HCT116 (cell line): Measurements from ENCODE around the gene ATP6V1G1. TPM values are rescaled to one million over a fixed set of nuclear protein-coding genes. Genes with fewer than 3 reads are reported as not detected.

Source experiments
- ATAC-seq: fragments of 200-7000 bp; cut with Tn5 transposase; 2 replicates; pipeline ENCODE4 v1.9.1; 2020; ENCODE audit warnings: mild to moderate bottlenecking, moderate library complexity
- BruUV-seq: library from RNA; stranded (reverse); fragments of 400-500 nt; replicated peaks from 2 replicates; lab custom pipeline; 2021; lab: Mats Ljungman, UMichigan
- CTCF ChIA-PET: fragments of 300-600 bp; sonication (Branson Sonifier 250); formaldehyde crosslinking; loops from one replicate; lab custom pipeline; 2021; ENCODE audit warnings: antibody characterized with exemption; lab: Charles Lee
- POLR2A ChIA-PET: fragments of 300-600, 350-600 bp; sonication (Branson Sonifier 250); formaldehyde crosslinking; loops from one replicate; lab custom pipeline; 2021; ENCODE audit warnings: antibody characterized with exemption; lab: Charles Lee
- RAD21 ChIA-PET, 2 experiments: fragments of 300-600 bp; sonication (Branson Sonifier 250); formaldehyde crosslinking; loops; one replicate each; lab custom pipeline; 2023; ENCODE audit warnings: low total read pairs in 2 of 2; ENCODE audit not compliant: uncharacterized antibody in 2 of 2, unreplicated experiment in 2 of 2, low non-redundant PET in 1 of 2; lab: Charles Lee
- DNase-seq: peaks from one replicate; pipeline ENCODE4 v3.0.0-alpha.2; 2010; ENCODE audit warnings: low read depth, low spot score
- H2AFZ ChIP-seq: fragments of 200-600 bp; shearing (Covaris generic), sonication (generic); 2 replicates; pipeline ENCODE4 v1.6.1; 2017; ENCODE audit warnings: low read depth, mixed run types, mixed read lengths, antibody characterized with exemption, low read length; ENCODE audit not compliant: poor library complexity, severe bottlenecking
- H3K27ac ChIP-seq: 2 replicates; pipeline ENCODE4 v1.5.1; 2012; ENCODE audit warnings: low read depth, low read length
- H3K27me3 ChIP-seq: fragments of 200-600 bp; sonication (generic); 2 replicates; pipeline ENCODE4 v1.6.1; 2016; ENCODE audit warnings: mixed run types, low read length, mixed read lengths; ENCODE audit not compliant: insufficient read depth
- H3K36me3 ChIP-seq, 2 experiments: fragments of 200-500 bp in 1 of 2; fragments of 200-600 bp in 1 of 2; sonication (Bioruptor generic) in 1 of 2; sonication (generic) in 1 of 2; 2 replicates each; pipeline versions ENCODE4 v1.5.1 to v1.6.1; 2014 to 2016; ENCODE audit warnings: low read length in 2 of 2, inconsistent platforms in 1 of 2, mixed read lengths in 1 of 2, mixed run types in 1 of 2; ENCODE audit not compliant: insufficient read depth in 2 of 2, control insufficient read depth in 1 of 2
- H3K4me1 ChIP-seq, 2 experiments: fragments of 200-600 bp in 1 of 2; sonication (generic) in 1 of 2; 2 replicates each; pipeline versions ENCODE4 v1.5.1 to v1.6.1; 2012 to 2017; ENCODE audit warnings: low read length in 2 of 2, inconsistent platforms in 1 of 2, mild to moderate bottlenecking in 1 of 2, mixed read lengths in 1 of 2, mixed run types in 1 of 2, moderate library complexity in 1 of 2; ENCODE audit not compliant: insufficient read depth in 2 of 2, control insufficient read depth in 1 of 2
- H3K4me2 ChIP-seq: fragments of 200-600 bp; sonication (generic); 2 replicates; pipeline ENCODE4 v1.6.1; 2017; ENCODE audit warnings: mixed run types, low read length, mixed read lengths
- H3K4me3 ChIP-seq, 2 experiments: fragments of 200-600 bp in 1 of 2; sonication (generic) in 1 of 2; replicated peaks in 1 of 2; 2 replicates each; pipeline ENCODE4 v1.5.1; 2011 to 2016; ENCODE audit warnings: low read length in 2 of 2, control low read depth in 1 of 2, low read depth in 1 of 2, mild to moderate bottlenecking in 1 of 2, mixed read lengths in 1 of 2, mixed run types in 1 of 2
- H3K79me2 ChIP-seq: fragments of 200-600 bp; sonication (generic); 2 replicates; pipeline ENCODE4 v1.6.1; 2017; ENCODE audit warnings: mild to moderate bottlenecking, mixed run types, low read length, moderate library complexity, mixed read lengths; ENCODE audit not compliant: insufficient read depth
- H3K9ac ChIP-seq: fragments of 200-600 bp; sonication (generic); 2 replicates; pipeline ENCODE4 v1.6.1; 2016; ENCODE audit warnings: low read length, mixed read lengths
- H3K9me2 ChIP-seq: fragments of 200-600 bp; sonication (generic), shearing (Covaris generic); 2 replicates; pipeline ENCODE4 v1.6.1; 2017; ENCODE audit warnings: mixed run types, mild to moderate bottlenecking, moderate library complexity; ENCODE audit not compliant: insufficient read depth
- H3K9me3 ChIP-seq, 2 experiments: fragments of 200-500 bp in 1 of 2; fragments of 200-600 bp in 1 of 2; sonication (Bioruptor generic) in 1 of 2; sonication (generic) in 1 of 2; 2 replicates each; pipeline ENCODE4 v1.6.1; 2014 to 2017; ENCODE audit warnings: low read length in 2 of 2, mixed read lengths in 2 of 2, inconsistent platforms in 1 of 2, low read depth in 1 of 2, mild to moderate bottlenecking in 1 of 2, mixed run types in 1 of 2, moderate library complexity in 1 of 2; ENCODE audit not compliant: control insufficient read depth in 1 of 2, insufficient read depth in 1 of 2
- H4K20me1 ChIP-seq: fragments of 200-600 bp; sonication (generic), shearing (Covaris generic); 2 replicates; pipeline ENCODE4 v1.6.1; 2017; ENCODE audit warnings: mixed run types, mild to moderate bottlenecking, moderate library complexity; ENCODE audit not compliant: insufficient read depth
- CEBPB ChIP-seq: IDR thresholded peaks from 2 replicates; pipeline ENCODE4 v1.6.1; 2012; ENCODE audit warnings: low read depth
- CTCF ChIP-seq, 3 experiments: fragments of 200-600 bp in 1 of 3; sonication (generic) in 1 of 3; IDR thresholded peaks in 2 of 3; conservative IDR thresholded peaks in 1 of 3; 2 replicates each; pipeline ENCODE4 v1.5.1; 2012 to 2017; ENCODE audit warnings: low read depth in 2 of 3, low read length in 2 of 3, antibody characterized with exemption in 1 of 3, borderline replicate concordance in 1 of 3, control low read depth in 1 of 3, mild to moderate bottlenecking in 1 of 3, mixed read lengths in 1 of 3, mixed run types in 1 of 3, moderate library complexity in 1 of 3; ENCODE audit not compliant: insufficient read depth in 1 of 3
- EZH2 ChIP-seq: fragments of 200-600 bp; sonication (generic); IDR thresholded peaks from 2 replicates; pipeline ENCODE4 v1.6.1; 2017; ENCODE audit warnings: antibody characterized with exemption, mixed run types
- EZH2phosphoT487 ChIP-seq: fragments of 200-600 bp; IDR thresholded peaks from 2 replicates; pipeline ENCODE4 v1.6.1; 2018; ENCODE audit warnings: antibody characterized with exemption, borderline replicate concordance
- FOSL1 ChIP-seq: IDR thresholded peaks from 2 replicates; pipeline ENCODE4 v1.6.1; 2012; ENCODE audit warnings: low read depth
- MAX ChIP-seq: IDR thresholded peaks from 2 replicates; pipeline ENCODE4 v1.6.1; 2012
- POLR2A ChIP-seq: IDR thresholded peaks from 2 replicates; pipeline ENCODE4 v1.7.0; 2011; ENCODE audit warnings: borderline replicate concordance; ENCODE audit not compliant: insufficient read depth, insufficient read length; ENCODE audit errors: extremely low read depth
- RAD21 ChIP-seq: IDR thresholded peaks from 2 replicates; pipeline ENCODE4 v1.6.1; 2012; ENCODE audit warnings: low read depth, mild to moderate bottlenecking
- REST ChIP-seq: IDR thresholded peaks from 2 replicates; pipeline ENCODE4 v1.6.1; 2012; ENCODE audit warnings: low read depth
- SIN3A ChIP-seq: IDR thresholded peaks from 2 replicates; pipeline ENCODE4 v1.6.1; 2012; ENCODE audit warnings: low read depth
- SP1 ChIP-seq: IDR thresholded peaks from 2 replicates; pipeline ENCODE4 v1.6.1; 2012; ENCODE audit warnings: low read depth
- TCF7L2 ChIP-seq: IDR thresholded peaks from 2 replicates; pipeline ENCODE4 v1.7.0; 2011; ENCODE audit warnings: borderline replicate concordance, inconsistent platforms; ENCODE audit not compliant: insufficient read depth, insufficient read length; ENCODE audit errors: extremely low read depth
- ZFX ChIP-seq: fragments of 450-650 bp; IDR thresholded peaks from 2 replicates; pipeline ENCODE4 v1.6.1; 2017
- ZNF274 ChIP-seq: fragments of 200-500 bp; sonication (Bioruptor generic); IDR thresholded peaks from 2 replicates; pipeline ENCODE4 v1.6.1; 2014; ENCODE audit warnings: mild to moderate bottlenecking, low read depth, low read length, inconsistent platforms
- intact Hi-C: fragments of 100-400 bp; cut with micrococcal nuclease; formaldehyde crosslinking; loops from 2 replicates; pipeline ENCODE4 v1.10.0; 2022
- total RNA-seq: library from RNA; stranded (reverse); gene quantifications from one replicate; pipeline ENCODE4 v1.2.1, GENCODE V29; 2021; ENCODE audit not compliant: unreplicated experiment

The ATP6V1G1 gene
- total RNA-seq, 1 experiment from 2014 or later = 72.3 TPM

- no peak for TF ChIP-seq REST
- TF ChIP-seq TCF7L2 = no peak
- TF ChIP-seq POLR2A = no peak
- TF ChIP-seq SIN3A = no peak
- TF ChIP-seq FOSL1 = no peak
- TF ChIP-seq CTCF (IDR thresholded peaks at IDR 0.05 in 2 of 3, conservative IDR thresholded peaks at IDR 0.05 in 1 of 3; ENCODE audit: borderline replicate concordance in 1 of 3, insufficient read depth in 1 of 3, low read depth in 2 of 3, low read length in 2 of 3) = no peak
- TF ChIP-seq, all 23 proteins: peak for 0
Measured at GRCh38 chr9:114612272-114612923, 24.8 kb downstream of the ATP6V1G1 start (continued).

- ATAC-seq = no peak
- Histone ChIP-seq H3K9me2 (no peaks in the 10 kb centered on the region), H3K4me1 (peaks cover 11 to 24% of the 10 kb centered on the region in 2 experiments), H3K27ac (no peak overlapping the region), H4K20me1 (no peaks in the 10 kb centered on the region), H3K27me3 (no peaks in the 10 kb centered on the region), H3K36me3 (no peaks in the 10 kb centered on the region; a peak in 1 of 4 replicates), H3K9me3 (no peaks in the 10 kb centered on the region), H3K79me2 (peaks cover 8% of the 10 kb centered on the region; the same call in 1 of the 2 replicates), H3K4me3 (no peak overlapping the region), H3K4me2 (no peak overlapping the region), H3K9ac (no peak overlapping the region), H2AFZ (no peak overlapping the region)
- RAD21 ChIA-PET = no interaction called here
- POLR2A ChIA-PET = interaction anchor here (2.4 kb wide), 1 partner anchor 25 kb away, joined by 7 read pairs; the partner anchor contains the start of gene ATP6V1G1
- no peak for DNase-seq
- intact Hi-C loops = no loop called here
- CTCF ChIA-PET = interaction anchor here (1.1 kb wide), 1 partner anchor 40 kb away, joined by 4 read pairs; no protein-coding TSS in a partner anchor
- BruUV-seq = TSS peak; percentile 37
- TF ChIP-seq SIN3A = no peak
- no peak for TF ChIP-seq RAD21
- no peak for TF ChIP-seq REST
- TF ChIP-seq EZH2 = no peak
- no peak for TF ChIP-seq MAX
- TF ChIP-seq EZH2phosphoT487 = no peak
- no peak for TF ChIP-seq ZNF274
- TF ChIP-seq ZFX = no peak
- TF ChIP-seq TCF7L2 = no peak
- TF ChIP-seq POLR2A = no peak
- no peak for TF ChIP-seq SP1
- TF ChIP-seq CEBPB = no peak
Measured at GRCh38 chr9:114613087-114613486, 25.5 kb downstream of the ATP6V1G1 start.
